ENCODE results near the gene MYO1C. TPM values are rescaled to one million over a fixed set of nuclear protein-coding genes. Genes with fewer than 3 reads are reported as not detected.

The MYO1C gene
- total RNA-seq, 1 experiment from 2014 or later: 171 TPM

DNA sequence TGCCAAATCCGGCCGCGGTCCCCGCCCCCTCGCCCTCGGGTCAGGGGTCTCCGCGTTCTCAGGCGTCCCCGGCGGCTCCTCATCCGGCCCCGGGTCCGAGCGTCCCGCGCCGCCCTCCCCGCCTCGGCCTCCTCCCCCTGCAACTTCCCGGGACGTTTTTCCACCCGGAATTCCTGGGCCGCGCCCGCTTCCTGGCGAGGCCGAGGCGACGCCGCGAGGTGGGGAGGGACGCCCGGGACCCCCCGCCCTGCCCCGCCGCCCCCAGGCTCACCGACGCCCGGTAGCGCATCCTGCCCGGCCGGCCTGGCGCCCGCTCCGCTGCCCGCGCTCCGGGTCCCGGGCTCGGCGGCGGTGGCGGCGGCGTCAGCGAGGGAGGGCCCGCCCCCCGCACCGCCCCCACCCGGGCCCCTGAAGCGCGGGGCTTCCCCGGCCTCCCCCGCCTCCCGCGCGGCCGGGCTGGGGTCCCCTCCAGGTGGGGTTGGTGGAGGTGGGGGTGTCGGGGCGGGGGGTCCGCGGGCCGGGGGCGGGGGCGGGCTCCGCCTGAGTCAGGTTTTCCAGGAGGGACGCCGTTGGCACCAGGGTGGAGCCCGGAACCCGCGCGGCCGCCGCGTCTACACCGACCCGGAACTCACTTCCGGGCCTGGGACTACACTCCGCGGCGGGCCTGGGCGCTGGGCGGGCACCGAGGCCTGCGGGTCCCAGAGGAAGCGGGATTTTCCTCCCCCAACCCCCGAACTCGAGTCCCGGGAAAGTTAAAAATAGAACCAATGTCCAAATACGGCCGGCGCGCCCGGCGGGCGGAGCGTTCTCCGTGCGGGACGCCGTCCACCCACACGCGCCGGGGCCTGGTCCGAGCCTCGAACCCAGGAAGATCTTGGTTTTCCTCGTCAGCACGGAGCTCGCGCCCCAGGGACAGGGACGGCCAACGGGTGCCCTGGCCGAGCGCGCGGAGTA is 6.8 kb downstream of the MYO1C start:
- Mint-ChIP-seq H3K27me3 (ENCODE audit: insufficient read depth, unreplicated experiment) (no peaks in the 10 kb centered on the region), H3K4me3 (ENCODE audit: unreplicated experiment) (peak overlapping the region; percentile 83), H3K27ac (ENCODE audit: unreplicated experiment) (peak overlapping the region; percentile 91), H3K4me1 (ENCODE audit: low read depth, unreplicated experiment) (peaks cover 16% of the 10 kb centered on the region), H3K36me3 (ENCODE audit: insufficient read depth, unreplicated experiment) (peaks cover 65% of the 10 kb centered on the region), H3K9me3 (ENCODE audit: unreplicated experiment) (no peaks in the 10 kb centered on the region)
- TF ChIP-seq, protein P1, sequence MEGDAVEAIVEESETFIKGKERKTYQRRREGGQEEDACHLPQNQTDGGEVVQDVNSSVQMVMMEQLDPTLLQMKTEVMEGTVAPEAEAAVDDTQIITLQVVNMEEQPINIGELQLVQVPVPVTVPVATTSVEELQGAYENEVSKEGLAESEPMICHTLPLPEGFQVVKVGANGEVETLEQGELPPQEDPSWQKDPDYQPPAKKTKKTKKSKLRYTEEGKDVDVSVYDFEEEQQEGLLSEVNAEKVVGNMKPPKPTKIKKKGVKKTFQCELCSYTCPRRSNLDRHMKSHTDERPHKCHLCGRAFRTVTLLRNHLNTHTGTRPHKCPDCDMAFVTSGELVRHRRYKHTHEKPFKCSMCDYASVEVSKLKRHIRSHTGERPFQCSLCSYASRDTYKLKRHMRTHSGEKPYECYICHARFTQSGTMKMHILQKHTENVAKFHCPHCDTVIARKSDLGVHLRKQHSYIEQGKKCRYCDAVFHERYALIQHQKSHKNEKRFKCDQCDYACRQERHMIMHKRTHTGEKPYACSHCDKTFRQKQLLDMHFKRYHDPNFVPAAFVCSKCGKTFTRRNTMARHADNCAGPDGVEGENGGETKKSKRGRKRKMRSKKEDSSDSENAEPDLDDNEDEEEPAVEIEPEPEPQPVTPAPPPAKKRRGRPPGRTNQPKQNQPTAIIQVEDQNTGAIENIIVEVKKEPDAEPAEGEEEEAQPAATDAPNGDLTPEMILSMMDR (IDR thresholded peaks at IDR 0.05; ENCODE audit: insufficient read depth in 1 of 2, low read depth in 1 of 2, low read length in 1 of 2, severe bottlenecking in 1 of 2, unreplicated experiment in 1 of 2): no peak
- ChIA-PET CTCF (interaction anchor here (1.3 to 1.4 kb wide), 2 partner anchors 30 to 120 kb away, joined by 5 to 6 read pairs; no protein-coding TSS in a partner anchor), POLR2A (no interaction called here)
- Histone ChIP-seq H3K9me3 (no peaks in the 10 kb centered on the region), H3K4me1 (peaks cover 23% of the 10 kb centered on the region), H3K27me3 (replicated peaks; ENCODE audit: control insufficient read depth, insufficient read depth, low read length) (no peaks in the 10 kb centered on the region), H3K4me3 (ENCODE audit: low read depth, low read length) (peak overlapping the region; percentile 77), H3K36me3 (ENCODE audit: control insufficient read depth, insufficient read depth, low read length) (peaks cover 4% of the 10 kb centered on the region; the same call in 1 of the 2 replicates)
- BruUV-seq (replicated peaks): TSS peak; percentile 81
- intact Hi-C loops (cut with micrococcal nuclease; ENCODE audit: unreplicated experiment): loop anchor here (2.0 kb wide), 1 partner anchor 29 kb away; the partner anchor contains the start of gene CRK
- DNase-seq: peak; percentile 65 to 75

DNA sequence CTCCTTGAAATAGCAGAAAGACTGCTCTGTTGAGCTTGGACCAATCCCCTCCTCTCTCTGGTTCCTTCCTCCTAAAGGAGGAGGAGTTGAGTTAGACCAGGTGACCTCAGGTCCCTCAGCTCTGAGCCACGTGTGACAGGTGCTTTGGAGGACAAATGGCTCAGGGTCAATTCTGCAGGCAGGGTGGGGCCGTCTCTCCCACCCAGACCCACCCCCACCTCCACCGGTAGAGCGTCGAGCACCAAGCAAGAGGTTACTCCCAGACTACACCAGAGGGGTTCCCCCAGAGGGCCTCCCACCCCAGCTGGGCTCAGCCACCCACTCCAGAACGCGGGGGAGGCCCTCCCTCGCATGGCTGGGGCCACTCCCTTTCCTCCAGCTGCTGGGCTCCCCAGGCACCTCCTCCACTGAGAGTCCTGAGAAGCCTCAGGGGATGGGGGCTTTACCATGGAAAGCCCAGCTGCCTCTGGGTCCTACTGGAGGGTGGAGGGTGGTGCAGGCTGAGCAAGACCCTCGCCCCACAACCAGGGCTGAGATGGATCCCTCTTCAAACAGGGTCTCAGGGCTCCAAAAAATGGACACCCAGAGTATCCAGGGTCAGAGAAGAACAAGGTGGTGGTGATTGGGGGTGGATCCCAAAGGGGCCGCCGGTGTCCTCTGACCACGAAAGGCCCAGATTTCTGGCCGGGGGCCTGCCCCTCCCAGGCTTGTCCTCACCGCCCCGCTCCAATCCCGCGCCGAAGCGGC is 7.6 kb downstream of the MYO1C start:
- peak; percentile 85 for DNase-seq
- ChIA-PET POLR2A (interaction anchor here (0.5 to 0.9 kb wide), 5 partner anchors 28 to 233 kb away, joined by 4 to 10 read pairs (median 6); partner anchors contain the start of genes CRK, INPP5K and SLC43A2), CTCF (interaction anchor here (1.3 to 1.4 kb wide), 2 partner anchors 31 to 119 kb away, joined by 5 to 6 read pairs; no protein-coding TSS in a partner anchor)
- H3K4me3 ChIP-seq (ENCODE audit: low read depth, low read length): peak overlapping the region; percentile 77
- peaks cover 67% of the 10 kb centered on the region for H3K36me3 Mint-ChIP-seq (ENCODE audit: insufficient read depth, unreplicated experiment)
- peaks cover 6% of the 10 kb centered on the region; the same call in 1 of the 2 replicates for H3K36me3 ChIP-seq (ENCODE audit: control insufficient read depth, insufficient read depth, low read length)
- H3K27me3 Mint-ChIP-seq (ENCODE audit: insufficient read depth, unreplicated experiment): no peaks in the 10 kb centered on the region
- TF ChIP-seq, protein P1 (IDR thresholded peaks at IDR 0.05; ENCODE audit: insufficient read depth in 1 of 2, low read depth in 1 of 2, low read length in 1 of 2, severe bottlenecking in 1 of 2, unreplicated experiment in 1 of 2): peak in 1 of 2 experiments; percentile 49
- no peaks in the 10 kb centered on the region for H3K27me3 ChIP-seq (replicated peaks; ENCODE audit: control insufficient read depth, insufficient read depth, low read length)
- no peaks in the 10 kb centered on the region for H3K9me3 ChIP-seq
- peaks cover 9% of the 10 kb centered on the region for H3K4me1 Mint-ChIP-seq (ENCODE audit: low read depth, unreplicated experiment)
- peak overlapping the region; percentile 91 for H3K27ac Mint-ChIP-seq (ENCODE audit: unreplicated experiment)
- intact Hi-C loops (cut with micrococcal nuclease; ENCODE audit: unreplicated experiment): loop anchor here (2.0 kb wide), 1 partner anchor 28 kb away; the partner anchor contains the start of gene CRK
- H3K4me3 Mint-ChIP-seq (ENCODE audit: unreplicated experiment): peak overlapping the region; percentile 83
- no TSS peak for BruUV-seq (replicated peaks)
- H3K9me3 Mint-ChIP-seq (ENCODE audit: unreplicated experiment): no peaks in the 10 kb centered on the region
- H3K4me1 ChIP-seq: peaks cover 17% of the 10 kb centered on the region
